GM12801 (cell line): Measurements from ENCODE around the gene ZNF384.

Experiments
- TF ChIP-seq, protein P1 (sequence below): IDR thresholded peaks from one replicate; pipeline ENCODE4 v1.5.1; 2011; ENCODE audit warnings: control low read depth; ENCODE audit not compliant: insufficient read length; ENCODE audit errors: extremely low read depth

Gene ZNF384

DNA sequence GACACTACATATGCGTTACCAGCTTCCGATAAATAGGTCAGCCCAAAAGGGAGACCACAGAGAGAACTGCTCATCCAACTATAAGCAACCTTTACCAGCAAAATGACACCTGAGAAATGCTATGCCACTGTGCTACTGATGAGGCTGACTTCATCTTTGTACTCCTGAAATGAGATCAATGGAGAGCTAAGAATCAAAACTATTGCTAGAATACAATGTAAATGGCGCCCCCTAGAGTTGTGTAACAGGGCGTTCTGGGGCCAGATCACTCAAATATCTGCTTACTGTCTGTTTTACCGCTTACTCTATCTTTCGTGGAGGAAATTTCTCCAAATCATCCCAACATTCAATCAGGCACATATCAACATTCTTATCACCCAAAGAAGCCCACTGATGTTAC is 4.6 kb downstream of the ZNF384 start:
- TF ChIP-seq, protein P1, sequence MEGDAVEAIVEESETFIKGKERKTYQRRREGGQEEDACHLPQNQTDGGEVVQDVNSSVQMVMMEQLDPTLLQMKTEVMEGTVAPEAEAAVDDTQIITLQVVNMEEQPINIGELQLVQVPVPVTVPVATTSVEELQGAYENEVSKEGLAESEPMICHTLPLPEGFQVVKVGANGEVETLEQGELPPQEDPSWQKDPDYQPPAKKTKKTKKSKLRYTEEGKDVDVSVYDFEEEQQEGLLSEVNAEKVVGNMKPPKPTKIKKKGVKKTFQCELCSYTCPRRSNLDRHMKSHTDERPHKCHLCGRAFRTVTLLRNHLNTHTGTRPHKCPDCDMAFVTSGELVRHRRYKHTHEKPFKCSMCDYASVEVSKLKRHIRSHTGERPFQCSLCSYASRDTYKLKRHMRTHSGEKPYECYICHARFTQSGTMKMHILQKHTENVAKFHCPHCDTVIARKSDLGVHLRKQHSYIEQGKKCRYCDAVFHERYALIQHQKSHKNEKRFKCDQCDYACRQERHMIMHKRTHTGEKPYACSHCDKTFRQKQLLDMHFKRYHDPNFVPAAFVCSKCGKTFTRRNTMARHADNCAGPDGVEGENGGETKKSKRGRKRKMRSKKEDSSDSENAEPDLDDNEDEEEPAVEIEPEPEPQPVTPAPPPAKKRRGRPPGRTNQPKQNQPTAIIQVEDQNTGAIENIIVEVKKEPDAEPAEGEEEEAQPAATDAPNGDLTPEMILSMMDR, result no peak

GRCh38 chr12:6676962-6677361 is 12.2 kb downstream of the ZNF384 start:
- TF ChIP-seq, protein P1, result no peak

DNA sequence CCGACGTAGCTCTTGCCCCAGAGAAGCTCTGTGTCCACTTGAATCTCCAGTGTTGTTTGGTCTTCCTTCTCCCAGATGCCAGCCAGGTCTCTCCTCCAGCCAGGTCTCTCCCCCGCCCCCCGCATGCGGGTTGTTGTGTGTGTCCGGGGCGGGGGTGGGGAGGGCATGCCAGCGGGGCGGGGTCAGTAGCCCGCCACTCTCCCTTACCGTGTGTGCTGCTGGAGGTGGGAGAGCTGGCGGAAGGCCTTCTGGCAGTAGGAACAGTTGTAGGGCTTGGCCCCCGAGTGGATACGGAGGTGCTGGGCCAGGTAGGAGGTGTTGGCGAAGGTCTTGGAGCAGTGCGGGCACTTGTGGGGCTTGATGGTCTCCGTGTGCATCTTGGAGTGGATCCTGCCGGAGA is 17.0 kb downstream of the ZNF384 start:
- TF ChIP-seq, protein P1, result no peak

- TF ChIP-seq, protein P1, result no peak
Observed at GRCh38 chr12:6667559-6668210, 21.5 kb downstream of the ZNF384 start.

- TF ChIP-seq, protein P1, result no peak
Observed at GRCh38 chr12:6666211-6666610, 23.0 kb downstream of the ZNF384 start.

DNA sequence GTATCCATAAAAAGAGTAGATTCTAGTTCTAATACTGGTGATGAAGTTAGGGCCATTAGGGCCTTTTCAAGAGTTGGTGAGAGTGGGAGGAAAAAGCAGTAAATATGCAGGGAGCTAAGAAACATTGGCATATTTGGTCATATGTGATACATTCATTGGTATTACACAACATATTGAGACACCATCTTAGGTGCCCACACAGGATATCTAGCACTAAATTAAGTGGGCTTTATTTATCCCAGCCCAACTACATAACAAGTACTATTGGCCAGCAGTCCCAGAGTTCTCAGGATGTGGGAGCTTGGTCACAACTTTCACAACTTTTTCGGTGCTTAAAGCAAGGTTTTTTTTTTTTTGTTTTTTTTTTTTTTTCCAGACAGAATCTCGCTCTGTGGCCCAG is 24.3 kb downstream of the ZNF384 start:
- TF ChIP-seq, protein P1, result no peak

- TF ChIP-seq, protein P1, result no peak
Observed at GRCh38 chr12:6662906-6663742, 26.1 kb downstream of the ZNF384 start, which contains the start of gene ING4. Gene ING4, minus strand, starts transcription at chr12:6663119. Its CDS starts 18 bp downstream, at chr12:6663101.
